WERI-Rb-1 (cell line): ENCODE data around the gene MAGI2.

Experiments
- DNase-seq: peaks from one replicate; pipeline ENCODE4 v3.0.0-alpha.2; 2020
- H3K27ac ChIP-seq: fragments of 250-450 bp; sonication (Bioruptor Pico); 2 replicates; pipeline ENCODE4 v1.5.1; 2020; ENCODE audit warnings: mild to moderate bottlenecking, moderate library complexity
- H3K27me3 ChIP-seq: fragments of 250-450 bp; sonication (Bioruptor Pico); 2 replicates; pipeline ENCODE4 v1.5.1; 2021; ENCODE audit warnings: mild to moderate bottlenecking, low read depth, moderate library complexity; ENCODE audit not compliant: insufficient read depth, severe bottlenecking
- H3K36me3 ChIP-seq: fragments of 250-450 bp; sonication (Bioruptor Pico); 2 replicates; pipeline ENCODE4 v1.5.1; 2020; ENCODE audit warnings: mild to moderate bottlenecking, moderate library complexity
- H3K4me3 ChIP-seq: 2 replicates; pipeline ENCODE4 v1.5.1; 2011; ENCODE audit warnings: low read depth, mild to moderate bottlenecking, control low read depth, low read length
- H3K9me3 ChIP-seq: fragments of 250-450 bp; sonication (Bioruptor Pico); 2 replicates; pipeline ENCODE4 v1.5.1; 2021; ENCODE audit warnings: mild to moderate bottlenecking, moderate library complexity; ENCODE audit not compliant: severe bottlenecking
- CTCF ChIP-seq: IDR thresholded peaks from 2 replicates; pipeline ENCODE4 v1.5.1; 2011; ENCODE audit warnings: low read depth, mild to moderate bottlenecking, control low read depth, inconsistent platforms, low read length

The MAGI2 gene

GRCh38 chr7:78399033-78399769, 1054.3 kb downstream of the MAGI2 start:
- no peak for DNase-seq
- H3K36me3 ChIP-seq, result no peaks in the 10 kb centered on the region
- no peaks in the 10 kb centered on the region for H3K27me3 ChIP-seq
- no peak for TF ChIP-seq CTCF
- H3K27ac ChIP-seq, result no peak overlapping the region
- no peak overlapping the region for H3K4me3 ChIP-seq
- H3K9me3 ChIP-seq, result no peaks in the 10 kb centered on the region

GRCh38 chr7:78398576-78398975, 1054.9 kb downstream of the MAGI2 start:
- no peaks in the 10 kb centered on the region for H3K36me3 ChIP-seq
- no peak for TF ChIP-seq CTCF
- H3K4me3 ChIP-seq, result no peak overlapping the region
- H3K27ac ChIP-seq, result no peak overlapping the region
- no peaks in the 10 kb centered on the region for H3K27me3 ChIP-seq
- no peak for DNase-seq
- no peaks in the 10 kb centered on the region for H3K9me3 ChIP-seq

GRCh38 chr7:78398081-78398480, 1055.4 kb downstream of the MAGI2 start:
- H3K27ac ChIP-seq, result no peak overlapping the region
- TF ChIP-seq CTCF, result no peak
- no peak for DNase-seq
- H3K27me3 ChIP-seq, result no peaks in the 10 kb centered on the region
- H3K9me3 ChIP-seq, result no peaks in the 10 kb centered on the region
- no peaks in the 10 kb centered on the region for H3K36me3 ChIP-seq
- no peak overlapping the region for H3K4me3 ChIP-seq

- Histone ChIP-seq H3K4me3 (no peak overlapping the region), H3K27ac (no peak overlapping the region), H3K36me3 (no peaks in the 10 kb centered on the region), H3K9me3 (no peaks in the 10 kb centered on the region), H3K27me3 (no peaks in the 10 kb centered on the region)
- no peak for TF ChIP-seq CTCF
- DNase-seq, result no peak
Measured at GRCh38 chr7:78396210-78396609, 1057.3 kb downstream of the MAGI2 start.

GRCh38 chr7:78395298-78396036, 1058.0 kb downstream of the MAGI2 start:
- no peaks in the 10 kb centered on the region for H3K36me3 ChIP-seq

More at GRCh38 chr7:78395298-78396036, 1058.0 kb downstream of the MAGI2 start:
- Histone ChIP-seq H3K27ac (no peak overlapping the region), H3K27me3 (no peaks in the 10 kb centered on the region), H3K4me3 (no peak overlapping the region), H3K9me3 (no peaks in the 10 kb centered on the region)
- no peak for DNase-seq
- TF ChIP-seq CTCF, result no peak
